GM18507 (cell line): ENCODE results near the gene CDRT15.
"Not testable (repeated sequence)": the region's sequence is repeated elsewhere in the genome, so short reads cannot be mapped to it uniquely, and the experiment has no call there.

Experiments used
- DNase-seq: peaks from one replicate; pipeline ENCODE4 v3.0.0; 2011; ENCODE audit warnings: low read depth; ENCODE audit not compliant: insufficient read length; ENCODE audit errors: extremely low spot score
- FAIRE-seq: peaks from 2 replicates; lab custom pipeline; 2011; peaks lifted over from hg19 to GRCh38; lab: Jason Lieb, UNC

Gene CDRT15

GRCh38 chr17:14236762-14237161 is at the start of gene CDRT15:
Gene CDRT15 (minus strand): TSS chr17:14236862. CDS start chr17:14236833, 29 bp downstream.
- not testable (repeated sequence) for FAIRE-seq, DNase-seq

- FAIRE-seq, result no peak
- no peak for DNase-seq
Observed at GRCh38 chr17:14282726-14283125, 46.1 kb upstream of the CDRT15 start.

DNA sequence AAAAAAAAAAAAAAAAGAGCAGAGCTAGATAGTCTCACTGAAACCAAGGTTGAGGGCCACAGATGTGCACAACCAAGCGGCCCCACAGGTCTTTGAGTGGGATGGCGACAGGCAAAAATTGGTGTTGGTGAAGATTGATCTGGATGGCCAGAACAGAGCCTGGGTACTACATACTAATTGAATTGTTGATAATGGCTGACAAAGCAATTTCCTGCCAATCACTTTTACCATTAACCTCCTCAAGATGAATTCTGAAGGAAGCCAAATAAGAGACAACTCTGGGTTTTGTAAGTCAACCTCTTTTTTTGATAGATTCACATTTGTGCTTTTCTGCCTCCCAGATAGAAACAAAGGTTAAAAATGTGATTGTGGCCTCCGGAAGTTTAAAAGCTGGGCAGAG is 44.9 kb upstream of the CDRT15 start:
- DNase-seq (no peak), FAIRE-seq (no peak)

GRCh38 chr17:14276535-14277250 is 40.0 kb upstream of the CDRT15 start:
- DNase-seq (no peak), FAIRE-seq (no peak)

GRCh38 chr17:14270508-14270907 is 33.8 kb upstream of the CDRT15 start:
- no peak for FAIRE-seq

DNA sequence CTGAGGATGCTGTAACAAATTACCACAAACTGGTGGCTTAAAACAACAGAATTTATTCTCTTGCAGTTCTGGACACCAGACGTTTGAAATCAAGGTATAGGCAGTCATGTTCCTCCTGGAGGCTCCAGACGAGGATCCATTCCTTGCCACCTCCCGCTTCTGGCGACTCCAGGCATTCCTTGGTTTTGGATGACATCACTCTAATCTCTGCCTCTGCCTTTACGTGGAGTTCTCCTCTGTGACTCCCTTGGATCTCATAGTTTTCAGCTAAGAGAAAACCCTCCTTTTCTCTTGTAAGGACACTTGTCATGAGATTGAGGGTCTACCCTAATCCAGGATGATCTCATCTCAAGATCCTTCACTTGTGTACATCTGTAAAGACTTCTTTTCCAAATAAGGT is 32.8 kb upstream of the CDRT15 start:
- DNase-seq (no peak), FAIRE-seq (no peak)

More at GRCh38 chr17:14270508-14270907, 33.8 kb upstream of the CDRT15 start:
- no peak for DNase-seq

DNA sequence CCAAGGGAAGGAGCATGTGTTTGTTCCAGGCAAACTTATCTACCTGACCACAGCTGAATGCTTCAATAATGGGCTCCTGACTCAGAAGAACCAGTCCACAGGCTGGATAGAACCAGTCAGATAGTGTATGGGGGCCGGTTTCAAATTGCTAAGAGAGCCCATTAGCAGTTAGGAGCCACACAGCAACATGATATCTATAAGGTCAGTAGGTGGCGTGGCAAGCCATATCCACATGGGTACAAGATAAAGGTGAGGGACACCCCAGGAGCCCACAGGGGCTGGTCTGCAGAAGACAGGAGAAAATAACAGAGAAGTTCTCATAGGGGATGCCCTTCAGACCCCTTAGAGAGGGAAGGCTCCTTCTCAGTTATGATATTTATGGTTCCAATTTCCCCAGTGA is 31.6 kb upstream of the CDRT15 start:
- no peak for FAIRE-seq
- no peak for DNase-seq

GRCh38 chr17:14261406-14261805 is 24.7 kb upstream of the CDRT15 start:
- FAIRE-seq (no peak), DNase-seq (no peak)

DNA sequence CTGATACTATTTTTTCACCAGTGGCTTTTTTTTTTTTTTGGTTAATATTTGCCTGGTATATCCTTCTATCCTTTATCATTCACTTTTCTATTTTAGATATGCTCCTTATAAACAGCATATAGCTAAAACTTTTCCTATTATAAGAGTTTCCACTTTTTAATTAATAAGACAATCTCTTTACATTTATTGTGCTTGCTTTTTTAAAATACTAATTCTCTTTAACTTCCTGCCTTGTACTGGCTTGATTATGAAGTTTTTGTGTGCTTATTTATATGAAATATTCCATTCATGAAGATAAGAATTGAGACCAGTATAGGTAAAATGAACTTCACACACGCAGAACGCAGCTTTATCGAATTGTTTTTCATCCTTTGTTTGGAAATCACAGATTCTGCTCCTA is 9.0 kb upstream of the CDRT15 start:
- FAIRE-seq (no peak), DNase-seq (no peak)

DNA sequence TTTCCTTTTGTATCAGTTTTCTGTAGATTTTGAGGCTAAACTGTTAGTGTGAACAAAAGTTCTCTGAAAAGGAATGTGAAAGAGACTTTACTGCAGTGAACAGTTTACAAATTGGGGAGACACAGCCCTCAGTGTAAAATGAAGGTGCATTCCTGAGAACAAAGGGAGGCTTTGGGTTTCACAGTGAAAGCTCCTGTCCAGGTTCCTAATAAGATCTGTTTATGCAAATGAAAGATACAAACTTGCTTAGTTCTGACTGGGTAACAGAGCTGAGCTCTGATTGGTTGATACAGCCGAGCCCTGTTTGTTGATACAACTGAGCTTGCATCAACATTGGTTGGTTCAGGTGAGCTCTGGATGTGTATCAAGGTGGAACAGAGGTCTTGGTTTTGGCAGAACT is 8.3 kb upstream of the CDRT15 start:
- FAIRE-seq (no peak), DNase-seq (no peak)

DNA sequence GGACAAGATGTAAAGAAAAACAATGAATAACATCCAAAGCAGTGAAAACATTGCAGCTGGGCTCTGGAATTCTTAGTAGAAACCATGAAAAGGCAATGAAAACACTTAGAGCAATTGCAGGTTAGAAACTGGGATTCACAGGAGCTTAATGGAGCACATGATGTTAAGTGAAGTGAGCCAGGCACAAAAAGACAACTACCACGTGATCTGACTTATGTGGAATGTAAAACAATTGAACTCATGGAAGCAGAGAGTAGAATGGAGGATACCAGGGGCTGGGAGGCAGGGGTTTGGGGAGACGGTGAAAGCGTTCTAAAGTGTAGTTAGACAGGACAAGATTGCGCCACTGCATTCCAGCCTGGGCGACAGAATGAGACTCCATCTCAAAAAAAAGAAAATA is 2.6 kb upstream of the CDRT15 start:
- FAIRE-seq, DNase-seq: not testable (repeated sequence)

- FAIRE-seq, DNase-seq: not testable (repeated sequence)
Observed at GRCh38 chr17:14236032-14236431, 630 bp downstream of the CDRT15 start.

DNA sequence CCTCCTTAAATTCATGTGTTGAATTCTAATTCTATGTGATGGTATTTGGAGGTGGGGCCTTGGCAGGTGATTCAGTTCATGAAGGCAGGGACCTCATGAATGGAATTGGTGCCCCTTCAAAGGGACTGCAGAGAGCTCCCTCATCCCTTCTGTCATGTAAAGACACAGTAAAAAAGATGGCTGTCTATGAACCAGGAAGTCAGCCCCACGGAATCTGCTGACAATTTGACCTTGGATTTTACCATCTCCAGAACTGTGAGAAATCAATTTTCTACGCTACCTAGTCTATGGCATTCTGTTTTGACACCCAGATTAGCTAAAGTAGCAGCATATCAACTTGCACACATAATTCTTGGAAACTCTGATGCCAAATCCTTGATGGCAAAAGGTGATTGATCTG is 1.6 kb downstream of the CDRT15 start:
- not testable (repeated sequence) for DNase-seq, FAIRE-seq

DNA sequence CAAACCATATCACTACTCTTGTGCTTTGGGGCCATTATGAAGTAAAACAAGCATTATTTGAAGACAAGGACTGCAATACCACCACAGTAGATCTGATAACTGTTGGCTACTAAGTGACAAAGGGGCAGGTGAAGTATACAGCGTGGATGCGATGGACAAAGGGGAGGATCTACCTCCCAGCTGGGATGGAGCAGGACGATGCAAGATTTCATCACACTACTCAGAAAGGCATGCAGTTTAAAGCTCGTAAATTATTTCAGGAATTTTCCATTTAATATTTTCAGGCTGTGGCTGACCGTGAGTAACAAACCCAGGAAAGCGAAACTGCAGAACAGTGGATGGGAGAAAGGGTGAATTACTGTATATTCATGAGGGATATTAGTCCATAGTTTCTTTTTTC is 5.5 kb downstream of the CDRT15 start:
- not testable (repeated sequence) for DNase-seq
- peak; percentile 15 for FAIRE-seq

DNA sequence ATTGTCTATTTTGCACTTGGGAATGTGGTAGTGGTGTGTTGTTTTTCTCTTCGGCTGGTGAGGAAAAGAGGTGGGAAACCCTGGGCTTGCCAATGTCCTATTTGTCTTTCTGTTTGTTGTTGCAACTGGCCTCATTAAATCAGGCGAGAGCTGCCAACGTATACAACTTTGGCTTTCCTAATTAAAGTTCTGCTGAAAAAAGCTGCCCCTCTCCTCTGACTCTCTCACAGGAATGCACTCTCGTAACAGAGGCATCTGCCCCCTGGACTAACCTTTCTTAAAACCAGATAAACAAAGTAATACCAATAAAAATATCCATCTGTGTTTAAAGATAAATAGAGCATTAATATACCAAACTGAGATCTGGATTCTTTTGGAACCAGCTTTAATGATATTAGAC is 7.8 kb downstream of the CDRT15 start:
- FAIRE-seq (no peak), DNase-seq (no peak)

GRCh38 chr17:14227052-14227451 is 9.6 kb downstream of the CDRT15 start:
- DNase-seq, result no peak
- no peak for FAIRE-seq

DNA sequence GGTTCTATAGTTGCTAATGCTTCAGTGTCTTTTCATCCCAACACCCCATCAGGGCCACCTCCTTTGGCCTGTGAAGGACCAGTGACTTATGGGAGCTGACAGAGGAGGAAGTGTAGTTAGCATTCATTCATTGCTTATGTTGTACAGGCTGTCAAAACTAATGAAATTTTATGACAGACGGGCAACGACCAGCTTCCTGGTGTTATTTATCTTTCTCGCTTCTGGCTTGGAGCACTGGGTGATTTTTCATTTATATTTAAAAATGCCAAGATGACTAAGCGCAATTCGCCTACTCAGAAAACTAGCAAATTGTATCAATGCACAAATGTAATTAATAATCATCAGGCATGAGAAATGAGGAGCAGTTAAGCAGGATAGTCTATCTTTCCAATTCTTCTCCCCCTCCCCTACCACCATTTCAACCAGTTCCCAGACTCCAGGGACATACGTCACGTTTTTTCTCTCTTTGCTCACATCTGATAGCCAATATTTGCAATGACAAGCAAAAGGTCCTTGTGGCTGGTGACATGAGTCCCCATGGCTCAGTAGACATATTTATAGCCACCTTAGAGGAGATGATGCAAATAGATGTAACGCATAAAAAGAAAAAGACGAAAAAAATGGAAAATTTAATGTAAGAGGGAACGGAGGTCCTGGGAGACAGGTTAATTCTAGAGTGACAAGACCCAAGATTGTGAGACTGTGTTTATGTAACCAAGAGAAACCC is 11.2 kb downstream of the CDRT15 start:
- DNase-seq (no peak), FAIRE-seq (no peak)

GRCh38 chr17:14222611-14223010 is 14.1 kb downstream of the CDRT15 start:
- no peak for FAIRE-seq

DNA sequence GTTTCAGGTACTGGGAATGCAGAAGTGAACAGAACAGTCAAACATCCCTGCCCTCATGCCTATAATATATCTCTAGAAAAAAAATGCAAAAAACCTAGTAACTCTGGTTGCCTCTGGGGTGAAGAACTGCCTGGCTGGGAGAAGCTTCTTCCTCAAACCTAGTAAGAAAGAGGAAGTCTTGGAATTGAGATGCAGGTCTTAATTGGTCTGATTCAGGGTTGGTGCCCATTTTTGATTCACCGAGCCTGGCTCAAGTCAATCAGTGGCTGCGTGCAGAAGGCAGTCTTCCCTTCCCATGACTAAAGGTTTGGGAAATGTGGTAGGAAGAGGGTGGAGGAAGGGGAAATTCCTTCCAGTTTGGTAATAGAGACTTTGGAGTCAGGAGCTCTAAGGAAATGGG is 22.4 kb downstream of the CDRT15 start:
- DNase-seq (no peak), FAIRE-seq (no peak)

More at GRCh38 chr17:14222611-14223010, 14.1 kb downstream of the CDRT15 start:
- no peak for DNase-seq

DNA sequence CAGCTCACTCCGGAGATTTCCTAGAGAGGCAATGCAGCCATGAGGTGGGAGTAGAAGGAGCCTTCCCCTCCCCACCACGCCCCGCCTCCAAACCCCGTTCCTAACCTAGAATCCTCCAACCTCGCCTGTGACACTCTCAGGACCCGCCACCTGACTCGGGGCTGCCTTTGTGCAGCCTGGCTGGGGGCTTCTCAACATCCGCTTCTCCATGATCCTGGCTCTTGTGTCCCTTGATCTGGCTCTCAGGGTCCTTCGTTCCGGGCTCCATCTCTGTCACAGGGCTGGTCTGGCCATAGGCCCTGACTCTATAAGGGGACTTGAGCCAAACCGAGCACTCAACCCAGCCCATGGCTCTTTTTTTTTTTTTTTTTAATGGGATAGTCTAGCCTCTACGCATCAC is 24.3 kb downstream of the CDRT15 start:
- no peak for FAIRE-seq
- DNase-seq, result no peak

DNA sequence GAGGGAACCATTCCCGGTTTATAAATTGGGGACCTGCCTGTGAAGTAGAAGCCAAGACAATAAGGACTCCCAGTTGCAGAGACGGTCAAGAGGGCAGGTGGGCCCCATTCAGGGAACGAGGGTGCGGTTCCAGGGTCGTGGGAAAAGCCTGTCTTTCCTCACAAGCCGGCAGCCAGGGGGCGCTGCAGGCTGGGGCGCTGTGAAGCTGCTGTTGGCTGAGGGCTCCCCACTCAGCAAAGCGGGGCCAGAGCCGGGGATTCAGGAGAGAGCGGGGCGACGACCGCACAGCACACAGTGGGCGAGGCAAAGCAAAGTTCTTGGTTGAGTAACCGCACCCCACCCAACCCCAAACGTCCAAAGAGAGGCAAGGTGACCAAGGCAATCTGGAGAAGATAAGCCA is 24.9 kb downstream of the CDRT15 start:
- no peak for FAIRE-seq
- no peak for DNase-seq
